Activated naive CD4-positive, alpha-beta T cell treated with anti-CD3 and anti-CD28 coated beads for 36 hours (primary cell): ENCODE data around the gene RUNX1. TPM values are rescaled to one million over a fixed set of nuclear protein-coding genes. Genes with fewer than 3 reads are reported as not detected.

Experiments
- CTCF ChIA-PET: fragments of 350-600 bp; sonication (Branson Sonifier 250); formaldehyde crosslinking; loops from one replicate; lab custom pipeline; 2021; ENCODE audit warnings: antibody characterized with exemption; lab: Charles Lee
- DNase-seq: peaks from one replicate; pipeline ENCODE4 v3.0.0-alpha.2; 2020
- H3K27ac Mint-ChIP-seq: one replicate; pipeline ENCODE4 v1.8.0; 2021; ENCODE audit warnings: mild to moderate bottlenecking, mixed read lengths
- H3K27me3 Mint-ChIP-seq: one replicate; pipeline ENCODE4 v1.8.0; 2021; ENCODE audit warnings: low read depth, mixed read lengths
- H3K36me3 Mint-ChIP-seq: one replicate; pipeline ENCODE4 v1.8.0; 2021; ENCODE audit warnings: low read depth, mixed read lengths
- H3K4me1 Mint-ChIP-seq: one replicate; pipeline ENCODE4 v1.8.0; 2021; ENCODE audit warnings: low read depth, mixed read lengths
- H3K4me3 Mint-ChIP-seq: one replicate; pipeline ENCODE4 v1.8.0; 2021; ENCODE audit warnings: mild to moderate bottlenecking, moderate library complexity, mixed read lengths
- H3K9me3 Mint-ChIP-seq: one replicate; pipeline ENCODE4 v1.8.0; 2021; ENCODE audit warnings: mixed read lengths
- intact Hi-C: fragments of 100-400 bp; cut with micrococcal nuclease; formaldehyde crosslinking; loops from one replicate; pipeline ENCODE4 v1.15.1; 2023
- total RNA-seq, 2 experiments: library from RNA; stranded (reverse); gene quantifications; one replicate each; pipeline ENCODE4 v1.2.3, GENCODE V29; 2021

Gene RUNX1
- total RNA-seq, 2 experiments from 2014 or later: 36.9 to 41.0 TPM

DNA sequence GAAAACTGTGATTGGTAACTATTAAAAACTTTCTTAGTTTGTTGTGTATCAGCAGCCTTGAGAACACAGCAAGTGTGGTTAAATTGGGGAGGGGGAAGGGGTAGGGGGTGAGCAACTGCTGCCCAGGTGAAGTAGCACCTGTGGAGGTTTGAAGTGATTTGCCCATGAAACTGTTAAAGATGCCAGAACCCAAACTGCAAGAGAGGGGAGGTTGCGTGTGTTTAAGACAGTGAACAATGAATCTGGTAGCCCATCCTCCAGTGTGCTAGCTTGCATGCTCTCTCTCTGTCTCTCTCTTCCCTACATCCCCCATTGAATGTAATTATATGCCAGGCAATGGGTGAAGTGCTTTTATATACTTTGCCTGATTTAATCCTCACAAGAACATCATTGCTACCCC lies 154.7 kb downstream of the RUNX1 start:
- Mint-ChIP-seq H3K4me1 (peaks cover 60% of the 10 kb centered on the region), H3K4me3 (no peak overlapping the region), H3K36me3 (peaks cover 11% of the 10 kb centered on the region), H3K9me3 (peaks cover 4% of the 10 kb centered on the region), H3K27ac (no peak overlapping the region), H3K27me3 (no peaks in the 10 kb centered on the region)
- intact Hi-C loops: loop anchor here (5.0 kb wide), 1 partner anchor 323 kb away; no protein-coding TSS in a partner anchor
- CTCF ChIA-PET: interaction anchor here (0.8 kb wide), 1 partner anchor 61 kb away, joined by 3 read pairs; no protein-coding TSS in a partner anchor
- no peak for DNase-seq

- no peak for DNase-seq
- H3K9me3 Mint-ChIP-seq: no peaks in the 10 kb centered on the region
- peaks cover 9% of the 10 kb centered on the region for H3K36me3 Mint-ChIP-seq
- intact Hi-C loops: loop anchor here (5.0 kb wide), 1 partner anchor 325 kb away; no protein-coding TSS in a partner anchor
- no peaks in the 10 kb centered on the region for H3K27me3 Mint-ChIP-seq
- peak overlapping the region; percentile 25 for H3K4me3 Mint-ChIP-seq
- CTCF ChIA-PET: interaction anchor here (0.5 to 4.5 kb wide), 9 partner anchors 10 to 158 kb away, joined by 3 to 24 read pairs (median 4); no protein-coding TSS in a partner anchor
- no peak overlapping the region for H3K27ac Mint-ChIP-seq
- peaks cover 48% of the 10 kb centered on the region for H3K4me1 Mint-ChIP-seq
These were observed 156.9 kb downstream of the RUNX1 start for GRCh38 chr21:34892209-34892608.

DNA sequence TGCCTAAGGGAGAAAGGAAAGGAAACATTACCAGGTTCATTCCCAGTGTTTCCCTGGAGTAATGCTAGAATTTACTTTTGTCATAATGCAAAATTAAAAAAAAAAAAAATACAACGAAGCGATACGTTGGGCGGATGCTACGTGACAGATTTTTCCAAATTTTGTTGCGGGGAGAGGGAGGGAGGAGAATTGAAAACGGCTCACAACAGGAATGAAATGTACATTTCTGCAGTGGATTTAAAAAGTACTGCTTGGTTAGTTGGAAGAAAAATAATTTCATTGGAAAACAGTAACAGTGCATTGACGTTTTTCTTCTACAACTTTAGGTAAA lies 157.5 kb downstream of the RUNX1 start:
- peak overlapping the region; percentile 66 for H3K4me3 Mint-ChIP-seq
- H3K36me3 Mint-ChIP-seq: peaks cover 7% of the 10 kb centered on the region
- H3K9me3 Mint-ChIP-seq: no peaks in the 10 kb centered on the region
- intact Hi-C loops: loop anchor here (5.0 kb wide), 1 partner anchor 326 kb away; no protein-coding TSS in a partner anchor
- DNase-seq: no peak
- CTCF ChIA-PET: interaction anchor here (1.3 to 4.5 kb wide), 6 partner anchors 43 to 509 kb away, joined by 3 to 24 read pairs (median 13); no protein-coding TSS in a partner anchor
- H3K4me1 Mint-ChIP-seq: peaks cover 41% of the 10 kb centered on the region
- H3K27ac Mint-ChIP-seq: peak overlapping the region; percentile 76
- H3K27me3 Mint-ChIP-seq: no peaks in the 10 kb centered on the region

- Mint-ChIP-seq H3K4me3 (peak overlapping the region; percentile 66), H3K27me3 (no peaks in the 10 kb centered on the region), H3K4me1 (peaks cover 39% of the 10 kb centered on the region), H3K9me3 (no peaks in the 10 kb centered on the region), H3K36me3 (peaks cover 7% of the 10 kb centered on the region), H3K27ac (peak overlapping the region; percentile 76)
- CTCF ChIA-PET: interaction anchor here (0.8 to 4.5 kb wide), 13 partner anchors 12 to 510 kb away, joined by 3 to 24 read pairs (median 7); no protein-coding TSS in a partner anchor
- peak; percentile 33 for DNase-seq
- intact Hi-C loops: loop anchor here (1.0 to 5.0 kb wide), 2 partner anchors 326 to 509 kb away; no protein-coding TSS in a partner anchor
These were observed 158.1 kb downstream of the RUNX1 start for GRCh38 chr21:34890724-34891612.

DNA sequence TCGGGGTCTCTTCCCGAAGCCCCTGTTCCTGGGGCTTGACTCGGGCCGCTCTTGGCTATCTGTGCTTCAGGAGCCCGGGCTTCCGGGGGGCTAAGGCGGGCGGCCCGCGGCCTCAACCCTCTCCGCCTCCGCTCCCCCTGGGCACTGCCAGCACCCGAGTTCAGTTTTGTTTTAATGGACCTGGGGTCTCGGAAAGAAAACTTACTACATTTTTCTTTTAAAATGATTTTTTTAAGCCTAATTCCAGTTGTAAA lies 158.7 kb downstream of the RUNX1 start:
- H3K36me3 Mint-ChIP-seq: peaks cover 12% of the 10 kb centered on the region
- CTCF ChIA-PET: interaction anchor here (1.0 to 4.5 kb wide), 15 partner anchors 12 to 510 kb away, joined by 3 to 24 read pairs (median 6); no protein-coding TSS in a partner anchor
- H3K4me3 Mint-ChIP-seq: peak overlapping the region; percentile 90
- no peak for DNase-seq
- H3K27me3 Mint-ChIP-seq: no peaks in the 10 kb centered on the region
- no peaks in the 10 kb centered on the region for H3K9me3 Mint-ChIP-seq
- intact Hi-C loops: loop anchor here (1.0 to 5.0 kb wide), 2 partner anchors 327 to 510 kb away; no protein-coding TSS in a partner anchor
- no peak overlapping the region for H3K27ac Mint-ChIP-seq
- H3K4me1 Mint-ChIP-seq: peaks cover 33% of the 10 kb centered on the region

DNA sequence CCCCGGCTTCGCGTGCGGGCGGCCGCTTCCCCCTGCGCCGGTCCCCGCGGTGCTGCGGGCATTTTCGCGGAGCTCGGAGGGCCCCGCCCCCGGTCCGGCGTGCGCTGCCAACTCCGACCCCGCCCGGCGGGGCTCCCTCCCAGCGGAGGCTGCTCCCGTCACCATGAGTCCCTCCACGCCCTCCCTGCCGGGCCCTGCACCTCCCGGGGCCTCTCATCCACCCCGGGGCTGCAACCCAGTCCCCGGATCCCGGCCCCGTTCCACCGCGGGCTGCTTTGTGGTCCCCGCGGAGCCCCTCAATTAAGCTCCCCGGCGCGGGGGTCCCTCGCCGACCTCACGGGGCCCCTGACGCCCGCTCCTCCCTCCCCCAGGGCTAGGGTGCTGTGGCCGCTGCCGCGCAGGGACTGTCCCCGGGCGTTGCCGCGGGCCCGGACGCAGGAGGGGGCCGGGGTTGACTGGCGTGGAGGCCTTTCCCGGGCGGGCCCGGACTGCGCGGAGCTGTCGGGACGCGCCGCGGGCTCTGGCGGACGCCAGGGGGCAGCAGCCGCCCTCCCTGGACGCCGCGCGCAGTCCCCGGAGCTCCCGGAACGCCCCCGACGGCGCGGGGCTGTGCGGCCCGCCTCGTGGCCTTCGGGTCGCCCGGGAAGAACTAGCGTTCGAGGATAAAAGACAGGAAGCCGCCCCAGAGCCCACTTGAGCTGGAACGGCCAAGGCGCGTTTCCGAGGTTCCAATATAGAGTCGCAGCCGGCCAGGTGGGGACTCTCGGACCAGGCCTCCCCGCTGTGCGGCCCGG lies 159.2 kb downstream of the RUNX1 start:
- Mint-ChIP-seq H3K4me3 (peak overlapping the region; percentile 90), H3K4me1 (peaks cover 32% of the 10 kb centered on the region), H3K9me3 (no peaks in the 10 kb centered on the region), H3K27me3 (no peaks in the 10 kb centered on the region), H3K27ac (peak overlapping the region; percentile 97), H3K36me3 (peaks cover 15% of the 10 kb centered on the region)
- DNase-seq: peak; percentile 80
- CTCF ChIA-PET: interaction anchor here (0.9 to 4.5 kb wide), 17 partner anchors 13 to 511 kb away, joined by 3 to 24 read pairs (median 5); no protein-coding TSS in a partner anchor
- intact Hi-C loops: loop anchor here (1.0 to 5.0 kb wide), 8 partner anchors 183 to 951 kb away; no protein-coding TSS in a partner anchor

DNA sequence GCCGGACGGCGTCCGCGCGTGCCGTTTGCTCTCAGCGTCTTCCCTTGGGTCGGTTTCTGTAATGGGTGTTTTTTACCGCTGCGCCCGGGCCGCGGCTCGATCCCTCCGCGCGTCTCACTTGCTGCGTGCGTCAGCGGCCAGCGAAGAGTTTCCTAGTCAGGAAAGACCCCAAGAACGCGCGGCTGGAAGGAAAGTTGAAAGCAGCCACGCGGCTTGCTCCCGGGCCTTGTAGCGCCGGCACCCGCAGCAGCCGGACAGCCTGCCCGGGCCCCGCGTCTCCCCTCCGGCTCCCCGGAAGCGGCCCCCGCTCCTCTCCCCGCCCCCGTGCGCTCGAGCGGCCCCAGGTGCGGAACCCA lies 159.8 kb downstream of the RUNX1 start:
- Mint-ChIP-seq H3K36me3 (peaks cover 18% of the 10 kb centered on the region), H3K27ac (peak overlapping the region; percentile 97), H3K9me3 (no peaks in the 10 kb centered on the region), H3K4me1 (peaks cover 31% of the 10 kb centered on the region), H3K4me3 (peak overlapping the region; percentile 90), H3K27me3 (no peaks in the 10 kb centered on the region)
- intact Hi-C loops: loop anchor here (2.0 to 5.0 kb wide), 6 partner anchors 182 to 952 kb away; no protein-coding TSS in a partner anchor
- CTCF ChIA-PET: interaction anchor here (0.9 to 4.5 kb wide), 15 partner anchors 45 to 511 kb away, joined by 3 to 24 read pairs (median 6); no protein-coding TSS in a partner anchor
- DNase-seq: peak; percentile 66

DNA sequence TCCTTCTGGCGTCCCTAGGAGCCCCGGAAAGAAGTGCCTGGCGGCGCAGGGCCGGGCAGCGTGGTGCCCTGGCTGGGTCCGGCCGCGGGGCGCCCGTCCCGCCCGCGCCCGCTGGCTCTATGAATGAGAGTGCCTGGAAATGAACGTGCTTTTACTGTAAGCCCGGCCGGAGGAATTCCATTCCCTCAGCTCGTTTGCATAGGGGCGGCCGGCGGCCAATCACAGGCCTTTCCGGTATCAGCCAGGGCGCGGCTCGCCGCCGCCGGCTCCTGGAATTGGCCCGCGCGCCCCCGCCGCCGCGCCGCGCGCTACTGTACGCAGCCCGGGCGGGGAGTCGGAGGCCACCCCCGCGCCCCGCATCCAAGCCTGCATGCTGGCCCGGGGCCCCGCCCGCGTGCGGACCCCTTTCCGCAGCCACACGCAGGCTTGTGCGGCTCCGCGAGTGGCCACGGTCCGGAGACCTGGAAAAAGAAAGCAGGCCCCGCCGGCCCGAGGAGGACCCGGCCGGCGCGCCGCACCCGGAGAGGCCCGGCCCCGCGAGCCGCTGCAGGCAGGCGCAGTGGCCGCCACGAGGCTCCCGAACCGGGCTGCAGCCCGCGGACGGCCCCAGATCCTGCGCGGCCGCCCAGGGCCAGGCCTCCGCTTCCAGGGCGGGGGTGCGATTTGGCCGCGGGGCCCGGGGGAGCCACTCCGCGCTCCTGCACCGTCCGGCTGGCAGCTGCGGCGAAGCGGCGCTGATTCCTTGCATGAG lies 160.4 kb downstream of the RUNX1 start:
- peak overlapping the region; percentile 99 for H3K27ac Mint-ChIP-seq
- DNase-seq: peak; percentile 90
- H3K4me3 Mint-ChIP-seq: peak overlapping the region; percentile 91
- no peaks in the 10 kb centered on the region for H3K9me3 Mint-ChIP-seq
- H3K27me3 Mint-ChIP-seq: no peaks in the 10 kb centered on the region
- peaks cover 30% of the 10 kb centered on the region for H3K4me1 Mint-ChIP-seq
- CTCF ChIA-PET: interaction anchor here (0.6 to 4.3 kb wide), 17 partner anchors 12 to 535 kb away, joined by 3 to 39 read pairs (median 5); partner anchors contain the start of gene RUNX1
- peaks cover 22% of the 10 kb centered on the region for H3K36me3 Mint-ChIP-seq
- intact Hi-C loops: loop anchor here (1.0 to 5.0 kb wide), 14 partner anchors 46 to 952 kb away; no protein-coding TSS in a partner anchor

GRCh38 chr21:34887725-34888568 lies 161.2 kb downstream of the RUNX1 start:
- peaks cover 35% of the 10 kb centered on the region for H3K4me1 Mint-ChIP-seq
- peak; percentile 93 for DNase-seq
- intact Hi-C loops: loop anchor here (1.0 to 5.0 kb wide), 15 partner anchors 46 to 953 kb away; no protein-coding TSS in a partner anchor
- H3K27me3 Mint-ChIP-seq: no peaks in the 10 kb centered on the region
- H3K36me3 Mint-ChIP-seq: peaks cover 26% of the 10 kb centered on the region
- peak overlapping the region; percentile 99 for H3K27ac Mint-ChIP-seq
- CTCF ChIA-PET: interaction anchor here (0.6 to 4.3 kb wide), 15 partner anchors 11 to 534 kb away, joined by 3 to 39 read pairs (median 3); partner anchors contain the start of gene RUNX1
- no peaks in the 10 kb centered on the region for H3K9me3 Mint-ChIP-seq
- peak overlapping the region; percentile 91 for H3K4me3 Mint-ChIP-seq

GRCh38 chr21:34887105-34887442 lies 162.0 kb downstream of the RUNX1 start:
- CTCF ChIA-PET: interaction anchor here (0.9 to 4.3 kb wide), 9 partner anchors 10 to 514 kb away, joined by 3 to 39 read pairs (median 4); partner anchors contain the start of gene RUNX1

More at GRCh38 chr21:34887105-34887442, 162.0 kb downstream of the RUNX1 start:
- DNase-seq: no peak
- intact Hi-C loops: loop anchor here (2.0 to 5.0 kb wide), 3 partner anchors 180 to 730 kb away; no protein-coding TSS in a partner anchor
- Mint-ChIP-seq H3K4me3 (peak overlapping the region; percentile 91), H3K36me3 (peaks cover 29% of the 10 kb centered on the region), H3K27me3 (no peaks in the 10 kb centered on the region), H3K9me3 (no peaks in the 10 kb centered on the region), H3K4me1 (peaks cover 41% of the 10 kb centered on the region), H3K27ac (peak overlapping the region; percentile 99)
